HG02678 (cell line): ENCODE measurements around the gene TCEAL4.

Source experiments
- ATAC-seq: cut with Tn5 transposase; IDR thresholded peaks from one replicate; pipeline ENCODE4 v1.9.1; 2021; ENCODE audit warnings: mild to moderate bottlenecking, moderate library complexity; ENCODE audit not compliant: unreplicated experiment

The TCEAL4 gene

GRCh38 chrX:103585411-103586313 is at the start of gene TCEAL4:
TSS of gene TCEAL4 (plus strand) at chrX:103585515. CDS start at chrX:103586676, 1,161 bp downstream.
- ATAC-seq: peak; percentile 90

GRCh38 chrX:103536071-103536470 is 49.2 kb upstream of the TCEAL4 start:
- no peak for ATAC-seq

- no peak for ATAC-seq
Observed at GRCh38 chrX:103536732-103537131, 48.6 kb upstream of the TCEAL4 start.

GRCh38 chrX:103537871-103538387 is 47.4 kb upstream of the TCEAL4 start:
- no peak for ATAC-seq

- no peak for ATAC-seq
Observed at GRCh38 chrX:103538728-103539127, 46.6 kb upstream of the TCEAL4 start.

- ATAC-seq: no peak
Observed at GRCh38 chrX:103539695-103540094, 45.6 kb upstream of the TCEAL4 start.

GRCh38 chrX:103540145-103540544 is 45.2 kb upstream of the TCEAL4 start:
- no peak for ATAC-seq

GRCh38 chrX:103549916-103550315 is 35.4 kb upstream of the TCEAL4 start:
- ATAC-seq: no peak

- no peak for ATAC-seq
Observed at GRCh38 chrX:103550415-103551051, 34.8 kb upstream of the TCEAL4 start.

GRCh38 chrX:103552236-103552635 is 33.1 kb upstream of the TCEAL4 start:
- no peak for ATAC-seq

- ATAC-seq: peak; percentile 98
Observed at GRCh38 chrX:103554687-103555424, 30.5 kb upstream of the TCEAL4 start.

GRCh38 chrX:103556963-103557612 is 28.2 kb upstream of the TCEAL4 start:
- no peak for ATAC-seq

GRCh38 chrX:103560256-103560655 is 25.1 kb upstream of the TCEAL4 start:
- no peak for ATAC-seq

- no peak for ATAC-seq
Observed at GRCh38 chrX:103562801-103563200, 22.5 kb upstream of the TCEAL4 start.

GRCh38 chrX:103565197-103565596 is 20.1 kb upstream of the TCEAL4 start:
- ATAC-seq: no peak

GRCh38 chrX:103565752-103566151 is 19.6 kb upstream of the TCEAL4 start:
- ATAC-seq: no peak

GRCh38 chrX:103571121-103571520 is 14.2 kb upstream of the TCEAL4 start:
- no peak for ATAC-seq

GRCh38 chrX:103571726-103572125 is 13.6 kb upstream of the TCEAL4 start:
- ATAC-seq: no peak

GRCh38 chrX:103573202-103573601 is 12.1 kb upstream of the TCEAL4 start:
- no peak for ATAC-seq

GRCh38 chrX:103584596-103584995 is 719 bp upstream of the TCEAL4 start:
- no peak for ATAC-seq

- peak; percentile 44 for ATAC-seq
Observed at GRCh38 chrX:103586314-103586646, 965 bp downstream of the TCEAL4 start.
